Stimulated activated CD8-positive, alpha-beta memory T cell treated with anti-CD3 and anti-CD28 coated beads, Interleukin-15, amount 100 ng/mL, for 48 hours (primary cell): ENCODE results near the gene CHRNA9.
A peak's percentile ranks its signal among the peaks of the same experiment; 100 is the strongest.
"Not testable (repeated sequence)": the region's sequence is repeated elsewhere in the genome, so short reads cannot be mapped to it uniquely, and the experiment has no call there.

Experiments used
- DNase-seq, 2 donors: peaks; one replicate each; pipeline ENCODE4 v3.0.0-alpha.2; 2020; ENCODE audit warnings: low read depth in 2 of 2

The CHRNA9 gene, protein sequence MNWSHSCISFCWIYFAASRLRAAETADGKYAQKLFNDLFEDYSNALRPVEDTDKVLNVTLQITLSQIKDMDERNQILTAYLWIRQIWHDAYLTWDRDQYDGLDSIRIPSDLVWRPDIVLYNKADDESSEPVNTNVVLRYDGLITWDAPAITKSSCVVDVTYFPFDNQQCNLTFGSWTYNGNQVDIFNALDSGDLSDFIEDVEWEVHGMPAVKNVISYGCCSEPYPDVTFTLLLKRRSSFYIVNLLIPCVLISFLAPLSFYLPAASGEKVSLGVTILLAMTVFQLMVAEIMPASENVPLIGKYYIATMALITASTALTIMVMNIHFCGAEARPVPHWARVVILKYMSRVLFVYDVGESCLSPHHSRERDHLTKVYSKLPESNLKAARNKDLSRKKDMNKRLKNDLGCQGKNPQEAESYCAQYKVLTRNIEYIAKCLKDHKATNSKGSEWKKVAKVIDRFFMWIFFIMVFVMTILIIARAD

DNA sequence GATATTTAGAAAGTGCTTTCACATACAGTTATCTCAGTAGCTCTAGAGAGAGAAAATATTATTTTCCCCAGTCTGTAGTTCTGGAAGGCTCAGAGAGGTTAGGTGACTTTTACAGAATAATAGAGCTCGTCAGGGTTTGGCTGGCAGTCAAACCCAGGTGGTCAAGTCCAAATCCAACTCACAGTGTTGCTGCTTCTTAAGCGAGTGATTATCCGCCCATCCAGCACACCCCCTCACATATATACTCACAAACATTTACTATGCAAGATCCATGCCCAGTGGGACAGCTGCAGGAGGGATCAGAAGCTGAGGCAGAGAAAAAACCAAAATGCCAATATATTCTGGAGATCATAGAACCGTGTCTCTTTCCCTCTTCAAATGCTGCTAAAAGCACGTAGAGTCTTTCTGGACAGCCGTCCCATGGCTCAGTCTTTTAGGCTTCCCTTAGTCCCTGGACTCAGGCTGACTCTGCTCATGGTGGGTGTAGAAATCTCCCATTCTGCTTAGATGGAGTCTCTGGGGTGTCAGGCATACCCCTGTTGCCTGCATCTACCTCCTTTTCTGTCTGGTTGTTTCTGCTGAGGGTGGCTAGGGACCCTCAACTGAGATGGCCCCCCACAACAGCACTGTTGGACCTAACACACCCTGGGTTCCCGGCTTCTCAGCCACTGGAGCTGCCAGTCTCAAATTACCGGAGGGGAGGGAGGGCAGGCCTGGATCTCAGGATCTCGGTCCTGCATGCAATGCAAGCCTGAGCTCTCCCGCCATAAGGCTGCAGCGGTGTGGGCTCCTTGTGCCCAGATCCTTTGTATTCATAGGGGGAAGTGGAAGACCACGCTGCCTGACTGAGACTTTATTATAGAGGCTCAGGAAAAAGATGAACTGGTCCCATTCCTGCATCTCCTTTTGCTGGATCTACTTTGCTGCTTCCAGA, at the start of gene CHRNA9:
CHRNA9 (plus strand) TSS at position 743 of the 934 bp plus-strand sequence; CDS start at position 878, 135 bp downstream.
- DNase-seq: no peak

DNA sequence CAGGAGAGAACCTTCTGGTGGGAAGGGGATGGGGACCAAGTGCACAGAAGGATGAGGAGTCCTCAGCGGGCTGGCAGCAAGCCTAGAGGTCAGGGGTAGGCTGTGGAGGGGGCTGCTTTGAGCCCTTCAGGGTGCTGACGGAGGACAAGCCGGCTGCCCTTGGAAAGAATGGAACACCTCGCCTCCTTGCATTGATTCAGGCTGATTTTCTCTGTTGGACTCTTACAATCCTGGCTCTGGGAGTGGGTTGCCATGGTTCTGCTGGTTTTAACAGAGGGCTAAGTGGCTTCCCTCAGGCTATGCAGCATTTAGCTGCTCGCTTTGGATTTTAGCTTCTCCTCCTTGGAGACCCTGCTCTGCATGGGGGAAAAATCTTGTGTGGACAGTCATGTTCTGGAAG, 49.4 kb upstream of the CHRNA9 start:
- DNase-seq: no peak

DNA sequence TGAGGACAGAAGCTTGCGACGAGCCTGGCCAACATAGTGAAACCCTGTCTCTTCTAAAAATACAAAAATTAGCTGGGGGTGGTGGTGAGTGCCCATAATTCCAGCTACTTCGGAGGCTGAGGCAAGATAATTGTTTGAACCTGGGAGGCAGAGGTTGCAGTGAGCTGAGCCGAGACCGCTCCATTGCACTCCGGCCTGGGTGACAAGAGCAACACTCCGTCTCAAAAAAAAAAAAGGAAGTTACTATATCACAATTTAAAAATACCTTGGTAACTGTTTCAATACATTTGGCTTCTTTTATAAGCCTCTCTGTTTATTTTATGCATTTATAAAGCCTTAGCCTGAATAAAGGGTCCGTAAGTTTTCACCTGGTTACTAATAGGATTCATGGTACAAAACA, 46.6 kb upstream of the CHRNA9 start:
- DNase-seq: no peak

DNA sequence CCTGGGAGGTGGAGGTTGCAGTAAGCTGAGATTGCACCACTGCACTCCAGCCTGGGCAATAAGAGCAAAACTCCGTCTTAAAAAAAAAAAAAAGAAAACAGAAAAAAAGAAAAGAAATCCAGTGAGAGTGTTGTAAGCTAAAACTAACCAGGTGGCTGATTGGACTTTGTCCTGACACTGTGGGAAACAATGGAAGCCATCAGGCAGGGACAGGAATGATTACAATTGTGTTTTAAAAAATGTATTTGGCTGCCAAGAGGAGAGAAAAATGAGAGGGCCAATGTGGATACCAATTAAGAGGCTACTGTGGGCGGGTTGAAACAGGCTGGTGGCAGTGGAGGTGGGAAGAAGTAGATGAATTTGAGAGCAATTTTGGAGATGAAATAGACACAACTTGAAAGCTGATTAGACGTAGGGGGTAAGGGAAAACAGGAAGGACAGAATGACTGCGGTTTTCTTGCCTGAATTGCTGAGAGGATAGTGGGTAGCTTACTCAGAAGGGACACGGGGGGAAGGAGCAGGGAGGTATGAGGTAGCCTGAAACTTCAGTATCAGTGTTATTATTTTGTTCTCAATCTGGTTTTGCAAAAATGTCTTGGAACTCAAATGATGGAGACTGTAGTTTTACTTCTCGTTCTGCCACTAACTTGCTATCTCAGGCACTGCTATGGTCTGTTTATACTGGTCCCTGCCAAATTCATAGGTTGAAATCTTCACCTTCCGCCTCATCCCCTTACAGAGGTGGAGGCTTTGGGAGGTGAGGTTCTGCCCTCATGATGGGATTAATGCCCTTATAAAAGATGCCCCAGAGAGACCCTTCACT, 45.6 kb upstream of the CHRNA9 start:
- DNase-seq: no peak

DNA sequence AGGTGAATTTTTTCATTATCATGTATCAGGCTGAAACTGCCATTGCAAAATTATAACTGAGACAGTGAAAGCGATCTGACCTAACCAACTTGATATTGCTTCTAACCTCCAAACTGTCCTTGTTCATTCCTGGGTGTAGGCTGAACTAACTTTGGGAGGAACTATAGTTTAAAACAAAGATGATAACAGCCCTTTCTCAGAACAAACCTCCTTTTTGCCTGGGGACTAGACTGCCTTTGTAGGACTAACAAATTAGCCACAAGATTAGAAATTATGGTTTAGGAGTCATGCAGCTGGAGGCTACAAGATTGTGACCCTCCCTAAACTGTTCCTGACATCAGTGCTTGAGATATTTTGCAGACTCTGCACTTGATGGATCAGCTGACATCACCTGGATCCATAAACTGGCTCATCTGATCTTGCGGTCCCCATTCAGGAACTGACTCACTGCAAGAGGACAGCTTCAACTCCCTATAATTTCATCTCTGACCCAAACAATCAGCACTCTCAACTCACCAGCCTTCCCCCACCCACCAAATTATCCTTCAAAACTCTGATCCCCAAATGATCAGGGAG, 44.4 kb upstream of the CHRNA9 start:
- not testable (repeated sequence) for DNase-seq

DNA sequence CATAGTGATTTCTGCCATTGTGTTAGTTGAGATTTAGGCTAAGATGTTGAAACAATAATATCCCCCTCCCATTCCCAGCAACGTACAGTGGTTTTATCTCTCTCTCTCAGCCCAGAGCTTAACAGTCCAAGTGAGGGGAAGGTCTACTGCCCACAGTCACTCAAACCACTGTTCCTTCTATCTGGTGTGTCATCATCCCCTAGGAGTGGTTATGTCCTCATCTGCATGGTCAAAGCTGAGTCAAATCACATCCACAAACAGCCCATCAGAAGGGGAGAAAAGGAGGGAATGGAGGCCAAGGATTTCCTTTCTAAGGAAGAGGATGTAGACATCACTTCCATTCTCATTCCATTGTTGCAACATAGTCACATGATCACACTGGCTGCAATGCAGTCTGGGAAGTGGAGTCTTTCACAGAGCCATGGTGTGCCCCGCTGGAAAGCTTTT, 42.8 kb upstream of the CHRNA9 start:
- no peak for DNase-seq

DNA sequence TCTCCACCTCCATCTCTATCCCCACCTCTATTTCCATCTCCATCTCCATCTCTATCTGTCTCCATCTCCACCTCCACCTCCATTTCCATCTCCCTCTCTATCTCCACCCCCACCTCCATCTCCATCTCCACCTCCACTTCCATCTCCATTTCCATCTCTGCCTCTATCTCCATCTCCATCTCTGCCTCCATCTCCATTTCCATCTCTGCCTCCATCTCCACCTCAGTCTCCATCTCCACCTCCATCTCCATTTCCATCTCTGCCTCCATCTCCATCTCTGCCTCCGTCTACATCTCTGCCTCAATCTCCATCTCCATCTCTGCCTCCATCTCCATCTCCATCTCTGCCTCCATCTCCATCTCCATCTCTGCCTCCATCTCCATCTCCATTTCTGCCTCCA, 40.8 kb upstream of the CHRNA9 start:
- no peak for DNase-seq

DNA sequence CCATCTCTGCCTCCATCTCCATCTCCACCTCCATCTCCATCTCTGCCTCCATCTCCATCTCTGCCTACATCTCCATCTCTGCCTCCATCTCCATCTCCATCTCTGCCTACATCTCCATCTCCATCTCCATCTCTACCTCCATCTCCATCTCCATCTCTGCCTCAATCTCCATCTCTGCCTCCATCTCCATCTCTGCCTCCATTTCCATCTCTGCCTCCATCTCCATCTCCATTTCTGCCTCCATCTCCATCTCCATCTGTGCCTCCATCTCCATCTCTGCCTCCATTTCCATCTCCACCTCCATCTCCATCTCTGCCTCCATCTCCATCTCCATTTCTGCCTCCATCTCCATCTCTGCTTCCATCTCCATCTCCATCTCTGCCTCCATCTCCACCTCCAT, 40.1 kb upstream of the CHRNA9 start:
- not testable (repeated sequence) for DNase-seq

DNA sequence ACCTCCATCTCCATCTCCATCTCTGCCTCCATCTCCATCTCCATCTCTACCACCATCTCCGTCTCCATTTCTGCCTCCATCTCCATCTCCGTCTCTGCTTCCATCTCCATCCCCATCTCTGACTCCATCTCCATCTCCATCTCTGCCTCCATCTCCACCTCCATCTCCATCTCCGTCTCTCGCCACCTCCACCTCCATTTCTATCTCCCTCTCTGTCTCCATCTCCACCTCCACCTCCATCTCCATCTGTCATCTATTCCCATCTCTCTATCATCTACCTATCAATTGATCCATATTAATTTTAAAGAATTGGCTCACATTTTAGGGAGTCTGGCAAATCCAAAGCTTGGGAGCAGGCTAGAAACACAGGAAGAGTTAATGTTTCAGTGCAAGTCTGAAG, 39.6 kb upstream of the CHRNA9 start:
- no peak for DNase-seq

DNA sequence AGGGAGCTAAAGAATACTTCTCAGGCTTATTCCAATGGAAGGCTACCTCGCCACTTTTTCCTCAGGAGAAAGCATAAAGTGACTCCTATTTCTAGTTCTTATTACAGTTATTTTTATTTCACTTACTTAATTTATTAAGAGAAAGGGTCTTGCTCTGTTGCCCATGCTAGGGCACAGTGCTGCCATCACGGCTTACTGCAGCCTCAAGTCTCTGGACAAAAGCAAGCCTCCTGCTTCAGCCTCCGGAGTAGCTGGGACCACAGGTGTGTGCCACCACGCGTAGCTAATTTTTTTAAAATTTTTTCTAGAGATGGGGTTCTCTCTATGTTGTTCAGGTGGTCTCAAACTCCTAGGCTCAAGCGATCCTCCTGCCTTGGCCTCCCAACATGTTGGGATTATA, 36.0 kb upstream of the CHRNA9 start:
- DNase-seq: no peak

DNA sequence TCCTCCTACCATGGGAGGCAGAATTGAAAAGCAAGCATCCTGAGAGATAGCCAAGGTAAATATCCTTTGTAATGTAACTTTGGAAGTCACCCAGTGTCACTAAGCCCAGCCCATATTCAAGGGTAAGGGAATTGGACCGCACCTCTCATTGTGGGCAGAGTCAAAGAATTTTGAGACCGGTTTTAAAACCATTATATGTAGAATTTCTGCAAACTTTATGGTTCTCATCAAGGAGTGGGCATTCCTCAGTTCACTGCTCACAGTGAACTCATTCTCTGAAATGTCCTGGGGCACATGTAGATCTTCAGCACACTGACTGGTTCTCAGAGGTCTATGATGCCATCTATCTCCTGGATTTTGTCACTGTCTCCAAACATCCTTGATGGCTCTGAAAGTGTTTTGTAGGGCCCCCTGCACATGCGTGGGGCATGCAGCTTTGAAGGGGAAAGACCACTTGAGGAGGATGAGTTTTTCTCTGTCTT, 35.3 kb upstream of the CHRNA9 start:
- DNase-seq: no peak

DNA sequence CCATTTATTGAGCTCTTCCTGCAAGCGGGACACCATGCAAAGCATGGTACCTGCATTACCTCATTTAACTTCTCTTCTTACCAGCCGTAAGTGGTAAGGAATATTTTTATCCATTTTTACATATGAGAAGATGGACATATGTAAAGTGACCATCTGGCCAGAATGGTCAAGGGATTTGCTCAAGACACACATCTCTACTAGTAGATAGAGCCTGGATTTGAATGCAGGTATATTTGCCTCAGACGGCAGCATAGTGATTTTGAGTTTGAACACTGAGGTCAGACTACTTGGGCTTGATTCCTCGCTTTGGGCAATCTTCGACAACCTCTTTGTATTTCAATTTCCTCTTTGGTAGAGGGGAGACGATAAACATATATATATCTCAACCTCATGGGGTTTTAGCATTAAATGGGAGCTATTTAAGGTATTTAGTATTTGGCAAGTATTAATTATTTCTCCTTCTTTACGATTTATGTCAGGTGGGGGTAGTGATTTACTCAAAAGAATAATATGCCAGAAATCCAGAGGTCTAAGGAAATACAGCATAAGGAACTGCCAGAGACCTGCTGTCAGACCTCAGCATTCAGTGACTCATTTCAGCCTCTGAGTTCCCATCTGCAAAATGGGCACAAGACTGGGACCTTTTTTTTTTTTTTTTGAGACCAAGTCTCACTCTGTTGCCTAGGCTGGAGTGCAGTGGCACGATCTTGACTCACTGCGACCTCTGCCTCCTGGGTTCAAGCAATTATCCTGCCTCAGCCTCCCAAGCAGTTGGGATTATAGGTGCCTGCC, 34.6 kb upstream of the CHRNA9 start:
- no peak for DNase-seq

DNA sequence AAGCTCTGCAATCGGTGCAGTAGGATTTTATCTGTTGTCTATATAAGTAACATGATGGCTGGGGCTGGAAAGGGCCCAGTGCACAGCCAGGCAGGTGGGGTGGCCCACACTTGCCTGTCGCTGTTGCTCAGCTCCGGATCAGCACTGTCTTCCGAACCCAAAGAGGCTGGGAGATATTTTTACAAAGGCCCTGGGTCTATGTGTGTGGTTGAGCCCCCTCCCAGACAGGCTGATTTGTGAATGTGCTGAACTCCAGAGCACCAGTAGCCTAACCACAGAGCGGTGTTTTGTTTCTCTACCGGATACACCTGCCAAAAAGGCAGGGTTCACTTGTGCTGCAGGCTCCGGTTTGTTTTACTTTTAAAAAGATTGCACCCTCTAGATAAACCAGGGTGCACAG, 33.5 kb upstream of the CHRNA9 start:
- DNase-seq: no peak

DNA sequence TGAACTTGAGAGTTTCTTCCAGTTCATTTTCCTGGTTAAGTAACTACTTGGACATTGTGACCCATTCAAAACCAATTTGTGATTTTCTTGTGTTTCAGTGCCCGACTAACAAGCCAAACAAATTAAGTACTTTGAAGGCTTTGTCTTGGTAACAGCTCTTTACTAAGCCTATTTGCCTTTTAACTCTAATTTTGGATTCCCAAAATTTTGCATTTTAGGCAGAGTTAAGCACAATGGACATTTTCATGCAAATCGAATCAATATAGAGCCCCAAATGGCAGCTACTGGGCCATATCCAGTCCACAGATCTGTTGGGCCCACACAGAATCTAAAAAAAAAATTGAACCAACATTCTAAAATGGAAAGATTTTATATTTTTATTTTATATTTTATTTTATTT, 31.4 kb upstream of the CHRNA9 start:
- no peak for DNase-seq

DNA sequence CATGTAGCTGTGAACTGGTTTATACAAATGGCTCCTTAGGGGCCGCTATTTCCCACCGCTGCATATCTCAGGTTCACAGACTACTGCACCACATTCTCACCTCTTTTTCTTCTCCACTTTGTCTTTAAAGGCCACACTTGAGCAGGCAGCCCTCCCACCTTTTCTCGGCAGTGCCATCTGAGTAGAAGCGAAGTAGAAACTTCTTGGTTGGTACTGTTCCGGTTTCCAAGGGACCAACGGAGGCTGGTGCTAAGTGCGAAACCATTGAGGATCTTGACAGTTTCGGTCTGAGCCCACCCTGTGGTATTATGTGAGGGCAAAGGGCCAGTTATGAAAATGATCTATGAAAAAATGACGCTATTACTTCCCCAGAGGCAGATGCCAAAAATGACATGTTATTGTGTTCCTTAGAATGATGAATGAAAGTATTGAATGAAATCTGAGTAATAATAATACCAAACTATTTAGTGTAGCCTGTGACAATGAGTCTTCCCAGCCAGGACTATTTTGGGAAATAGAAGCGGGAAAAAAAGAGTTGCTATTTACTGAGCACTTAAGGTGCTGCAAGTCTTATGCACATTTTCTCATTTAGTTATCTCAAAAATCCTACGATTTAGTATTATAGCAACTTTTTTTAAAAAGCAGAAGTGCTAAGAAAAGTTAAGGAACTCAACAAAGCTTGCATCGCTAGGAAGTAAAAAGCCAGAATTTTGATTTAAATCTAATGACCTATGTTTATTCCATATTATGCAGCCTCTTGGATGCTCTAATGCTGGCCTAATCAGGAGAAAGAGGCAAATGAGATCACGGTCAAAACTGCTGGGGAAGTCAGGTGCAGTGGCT, 29.6 kb upstream of the CHRNA9 start:
- peak; percentile 59 to 63 for DNase-seq

DNA sequence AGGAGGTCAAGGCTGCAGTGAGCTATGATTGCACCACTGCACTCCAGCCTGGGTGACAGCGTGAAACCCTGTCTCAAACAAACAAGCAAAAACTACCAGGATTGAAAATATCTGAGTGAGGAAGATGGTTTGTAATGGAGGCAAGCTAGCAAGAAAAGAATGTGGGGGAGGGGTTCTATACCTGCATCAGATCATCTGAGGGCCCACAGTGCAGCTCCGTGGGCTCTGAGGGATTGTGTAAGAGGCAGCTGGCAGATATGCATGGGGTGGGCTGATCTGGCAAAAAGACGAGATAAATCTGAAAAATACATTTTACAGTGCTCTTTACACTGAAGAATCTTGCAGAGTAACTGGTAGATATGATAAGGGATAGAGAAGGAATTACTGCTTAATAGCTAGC, 28.9 kb upstream of the CHRNA9 start:
- DNase-seq: no peak

DNA sequence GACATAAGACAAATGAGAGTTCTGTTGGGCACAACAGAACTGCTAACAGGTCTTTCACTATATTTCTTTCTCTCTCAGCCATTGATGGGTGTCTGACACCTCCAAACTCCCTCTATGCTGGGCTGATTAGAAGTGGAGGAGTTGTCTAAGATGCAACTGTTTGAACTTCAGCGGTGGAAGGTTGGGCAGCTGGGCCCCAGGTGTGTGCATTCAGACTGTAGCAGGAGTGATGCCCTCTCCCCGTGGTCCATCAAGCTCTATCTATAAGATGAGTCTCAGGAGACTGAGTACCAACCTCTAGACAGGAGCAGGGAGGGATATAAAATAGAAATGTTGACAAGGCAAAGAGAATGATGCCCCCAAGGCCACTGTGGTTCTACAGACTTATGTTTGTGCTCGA, 28.2 kb upstream of the CHRNA9 start:
- DNase-seq: no peak

DNA sequence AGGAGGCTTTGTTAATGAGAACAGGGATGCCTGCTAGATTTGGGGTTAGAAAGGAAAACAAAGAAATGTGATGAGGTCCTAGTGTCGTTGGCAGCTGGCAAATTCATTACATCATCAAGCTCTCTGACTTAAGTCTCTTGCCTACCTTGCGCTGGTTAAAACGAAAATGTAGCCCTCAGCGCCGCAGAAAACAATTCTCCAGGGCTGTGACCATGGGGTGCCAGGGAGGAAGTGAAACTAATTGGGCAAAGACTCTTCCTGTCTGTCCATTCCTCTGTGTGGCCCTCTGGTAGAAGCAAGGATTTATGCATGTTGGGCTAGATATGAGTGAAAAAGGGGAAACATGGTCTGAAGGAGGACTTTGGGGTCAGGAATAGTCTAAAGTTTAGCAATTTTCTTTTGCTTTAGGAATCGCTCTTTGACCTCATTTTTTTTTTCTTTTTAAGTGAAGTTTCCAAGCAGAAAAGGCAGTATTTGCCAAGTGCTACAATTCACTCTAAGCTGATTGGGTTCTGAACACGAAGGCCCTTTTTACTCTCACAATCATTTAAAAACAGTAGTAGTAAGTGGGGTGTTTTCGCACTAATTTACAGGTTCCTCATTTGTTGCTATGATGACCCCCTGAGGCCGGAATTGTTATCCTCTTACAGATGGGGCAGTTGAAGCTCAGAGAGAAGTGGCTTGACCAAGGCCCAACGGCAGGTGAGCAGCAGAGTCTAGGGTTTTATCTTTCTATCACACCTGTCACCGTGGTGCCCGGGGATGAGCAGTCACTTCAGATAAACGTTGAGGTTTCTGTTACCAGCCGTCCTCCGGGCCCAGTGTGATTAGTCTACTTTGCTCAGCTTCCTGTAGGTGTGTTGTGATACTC, 27.3 kb upstream of the CHRNA9 start:
- peak in 1 of 2 donors; percentile 56 for DNase-seq
